ENCODE results near the gene PRSS1.

DNA sequence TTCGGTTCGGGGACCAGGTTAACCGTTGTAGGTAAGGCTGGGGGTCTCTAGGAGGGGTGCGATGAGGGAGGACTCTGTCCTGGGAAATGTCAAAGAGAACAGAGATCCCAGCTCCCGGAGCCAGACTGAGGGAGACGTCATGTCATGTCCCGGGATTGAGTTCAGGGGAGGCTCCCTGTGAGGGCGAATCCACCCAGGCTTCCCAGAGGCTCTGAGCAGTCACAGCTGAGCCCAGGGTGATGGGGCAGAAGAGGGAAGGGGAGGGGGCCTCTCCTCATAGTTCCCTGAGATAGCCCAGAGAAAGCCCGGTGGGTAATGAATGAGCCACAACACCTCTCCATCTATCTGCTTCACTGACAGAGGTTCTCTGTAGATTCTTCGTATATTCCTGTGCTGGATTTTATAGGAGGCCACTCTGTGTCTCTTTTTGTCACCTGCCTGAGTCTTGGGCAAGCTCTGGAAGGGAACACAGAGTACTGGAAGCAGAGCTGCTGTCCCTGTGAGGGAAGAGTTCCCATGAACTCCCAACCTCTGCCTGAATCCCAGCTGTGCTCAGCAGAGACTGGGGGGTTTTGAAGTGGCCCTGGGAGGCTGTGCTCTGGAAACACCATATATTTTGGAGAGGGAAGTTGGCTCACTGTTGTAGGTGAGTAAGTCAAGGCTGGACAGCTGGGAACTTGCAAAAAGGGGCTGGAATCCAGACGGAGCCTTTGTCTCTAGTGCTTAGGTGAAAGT lies 37.9 kb downstream of the PRSS1 start:
- TF ChIP-seq POLR2A (IDR thresholded peaks at IDR 0.05), result no peak
- TF ChIP-seq, protein P1, sequence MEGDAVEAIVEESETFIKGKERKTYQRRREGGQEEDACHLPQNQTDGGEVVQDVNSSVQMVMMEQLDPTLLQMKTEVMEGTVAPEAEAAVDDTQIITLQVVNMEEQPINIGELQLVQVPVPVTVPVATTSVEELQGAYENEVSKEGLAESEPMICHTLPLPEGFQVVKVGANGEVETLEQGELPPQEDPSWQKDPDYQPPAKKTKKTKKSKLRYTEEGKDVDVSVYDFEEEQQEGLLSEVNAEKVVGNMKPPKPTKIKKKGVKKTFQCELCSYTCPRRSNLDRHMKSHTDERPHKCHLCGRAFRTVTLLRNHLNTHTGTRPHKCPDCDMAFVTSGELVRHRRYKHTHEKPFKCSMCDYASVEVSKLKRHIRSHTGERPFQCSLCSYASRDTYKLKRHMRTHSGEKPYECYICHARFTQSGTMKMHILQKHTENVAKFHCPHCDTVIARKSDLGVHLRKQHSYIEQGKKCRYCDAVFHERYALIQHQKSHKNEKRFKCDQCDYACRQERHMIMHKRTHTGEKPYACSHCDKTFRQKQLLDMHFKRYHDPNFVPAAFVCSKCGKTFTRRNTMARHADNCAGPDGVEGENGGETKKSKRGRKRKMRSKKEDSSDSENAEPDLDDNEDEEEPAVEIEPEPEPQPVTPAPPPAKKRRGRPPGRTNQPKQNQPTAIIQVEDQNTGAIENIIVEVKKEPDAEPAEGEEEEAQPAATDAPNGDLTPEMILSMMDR (IDR thresholded peaks at IDR 0.05), result no peak

All from upper lobe of left lung (tissue), 4 donors.